Breast epithelium (tissue), 4 donors: Measurements from ENCODE around the gene PLSCR3. TPM values are rescaled to one million over a fixed set of nuclear protein-coding genes. Genes with fewer than 3 reads are reported as not detected.

Experiments used
- DNase-seq, 2 donors: peaks; one replicate each; pipeline ENCODE4 v3.0.0-alpha.2; 2019; ENCODE audit warnings: low spot score in 2 of 2
- H3K27ac ChIP-seq, 2 donors: fragments of 200-600 bp; sonication (generic) in 1 of 2; one replicate each; pipeline ENCODE4 v1.5.1; 2016 to 2019; ENCODE audit warnings: mild to moderate bottlenecking in 1 of 2
- H3K27me3 ChIP-seq, 2 donors: fragments of 200-600 bp; sonication (generic) in 1 of 2; one replicate each; pipeline versions ENCODE4 v1.5.1 to v1.6.0; 2017 to 2019; ENCODE audit warnings: control low read depth in 1 of 2, mild to moderate bottlenecking in 1 of 2
- H3K36me3 ChIP-seq: fragments of 200-600 bp; one replicate; pipeline ENCODE4 v1.5.1; 2019
- H3K4me1 ChIP-seq, 2 donors: fragments of 200-600 bp; sonication (generic); one replicate each; pipeline ENCODE4 v1.5.1; 2016 to 2019; ENCODE audit warnings: control low read depth in 1 of 2
- H3K4me3 ChIP-seq, 3 donors: fragments of 200-600 bp; sonication (generic); 1 replicate in 2 of 3; 2 replicates in 1 of 3; pipeline ENCODE4 v1.5.1; 2016 to 2019; ENCODE audit warnings: mild to moderate bottlenecking in 3 of 3, moderate library complexity in 2 of 3
- H3K9me3 ChIP-seq, 2 donors: fragments of 200-600 bp; sonication (generic) in 1 of 2; one replicate each; pipeline ENCODE4 v1.5.1; 2016 to 2019; ENCODE audit warnings: control low read depth in 1 of 2
- POLR2A ChIP-seq: fragments of 450-650 bp; IDR thresholded peaks from one replicate; pipeline ENCODE4 v1.6.1; 2016; ENCODE audit warnings: antibody characterized with exemption, mild to moderate bottlenecking, moderate library complexity
- POLR2AphosphoS5 ChIP-seq, 3 donors: sonication (generic); formaldehyde crosslinking; IDR thresholded peaks; one replicate each; pipeline ENCODE4 v1.6.1; 2017; ENCODE audit warnings: antibody characterized with exemption in 3 of 3
- intact Hi-C: fragments of 100-400 bp; cut with DNase I; formaldehyde crosslinking; loops from one replicate; pipeline ENCODE4 v1.15.1; 2023; ENCODE audit warnings: low total_unique reads
- total RNA-seq, 3 donors: library from RNA; depleted of rRNA; stranded (reverse); fragments of >200 nt; gene quantifications; one replicate each; pipeline ENCODE4 v1.1.0, GENCODE V29; 2016
- TF ChIP-seq, protein P1 (sequence below), 3 donors: fragments of 450-650 bp; IDR thresholded peaks; one replicate each; pipeline ENCODE4 v1.5.1; 2016 to 2017; ENCODE audit warnings: antibody characterized with exemption in 3 of 3, mild to moderate bottlenecking in 3 of 3, moderate library complexity in 3 of 3

PLSCR3 gene
- total RNA-seq, 3 donors from 2014 or later: 16.0 to 24.3 (median 19.0) TPM

DNA sequence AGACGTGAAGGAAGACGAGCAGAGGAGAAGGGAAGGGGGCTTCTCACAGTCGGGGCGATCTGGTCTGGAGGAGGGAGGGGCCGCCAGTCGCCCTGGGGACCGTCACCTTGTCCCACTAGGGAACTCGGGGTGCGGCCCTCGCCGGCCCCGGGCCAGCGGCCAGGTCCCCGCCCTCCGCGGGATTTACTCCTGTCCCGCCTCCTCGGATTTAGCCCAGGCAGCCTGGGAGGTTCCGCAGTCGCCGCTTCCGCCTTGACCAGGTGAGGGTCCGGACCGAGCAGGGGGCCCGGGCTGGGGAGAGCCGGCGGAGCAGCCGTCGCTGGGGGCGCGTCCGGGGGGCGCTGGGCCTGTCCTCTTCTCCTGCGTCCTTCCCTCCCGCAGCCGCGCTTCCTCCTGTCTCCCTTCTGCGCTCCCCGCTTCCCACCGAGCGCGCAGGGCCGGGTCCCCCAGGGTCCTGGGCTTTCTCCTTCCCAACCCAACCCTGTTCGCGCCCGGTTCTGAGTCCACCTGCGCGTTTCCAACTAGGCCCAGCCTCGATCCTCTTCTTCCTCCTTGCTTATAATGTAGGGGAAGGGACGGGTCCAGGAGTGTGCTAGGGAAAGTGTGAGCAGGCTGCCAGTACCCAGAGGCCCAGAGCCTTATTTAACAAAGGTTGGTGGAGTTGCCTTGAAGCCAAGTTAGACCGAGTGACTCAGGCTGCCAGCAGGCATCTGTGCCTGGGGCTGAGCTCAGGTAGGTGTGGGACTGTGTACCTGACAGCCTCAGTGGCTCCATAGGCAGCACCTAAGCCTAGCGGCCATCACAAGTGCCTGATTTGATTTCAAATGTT, 13.3 kb downstream of the PLSCR3 start, which contains the start of gene TNK1:
Gene TNK1, plus strand, starts transcription at position 235 of the 829 bp plus-strand sequence. CDS start 1,838 bp downstream, outside the sequence.
- Histone ChIP-seq H3K9me3 (no peaks in the 10 kb centered on the region), H3K4me1 (peaks cover 0 to 4% of the 10 kb centered on the region in 2 donors), H3K27ac (peak within 1 kb of the TSS; percentile 87 to 88), H3K4me3 (peak within 1 kb of the TSS; percentile 50 to 82 (median 75)), H3K36me3 (no peaks in the 10 kb centered on the region), H3K27me3 (no peaks in the 10 kb centered on the region)
- DNase-seq: peak; percentile 69 to 84
- intact Hi-C loops: no loop called here
- peak in 1 of 3 donors; percentile 59 for TF ChIP-seq POLR2AphosphoS5 (IDR thresholded peaks at IDR 0.05)
- peak; percentile 71 for TF ChIP-seq POLR2A
- TF ChIP-seq, protein P1, sequence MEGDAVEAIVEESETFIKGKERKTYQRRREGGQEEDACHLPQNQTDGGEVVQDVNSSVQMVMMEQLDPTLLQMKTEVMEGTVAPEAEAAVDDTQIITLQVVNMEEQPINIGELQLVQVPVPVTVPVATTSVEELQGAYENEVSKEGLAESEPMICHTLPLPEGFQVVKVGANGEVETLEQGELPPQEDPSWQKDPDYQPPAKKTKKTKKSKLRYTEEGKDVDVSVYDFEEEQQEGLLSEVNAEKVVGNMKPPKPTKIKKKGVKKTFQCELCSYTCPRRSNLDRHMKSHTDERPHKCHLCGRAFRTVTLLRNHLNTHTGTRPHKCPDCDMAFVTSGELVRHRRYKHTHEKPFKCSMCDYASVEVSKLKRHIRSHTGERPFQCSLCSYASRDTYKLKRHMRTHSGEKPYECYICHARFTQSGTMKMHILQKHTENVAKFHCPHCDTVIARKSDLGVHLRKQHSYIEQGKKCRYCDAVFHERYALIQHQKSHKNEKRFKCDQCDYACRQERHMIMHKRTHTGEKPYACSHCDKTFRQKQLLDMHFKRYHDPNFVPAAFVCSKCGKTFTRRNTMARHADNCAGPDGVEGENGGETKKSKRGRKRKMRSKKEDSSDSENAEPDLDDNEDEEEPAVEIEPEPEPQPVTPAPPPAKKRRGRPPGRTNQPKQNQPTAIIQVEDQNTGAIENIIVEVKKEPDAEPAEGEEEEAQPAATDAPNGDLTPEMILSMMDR (IDR thresholded peaks at IDR 0.05): peak in 1 of 3 donors; percentile 11

GRCh38 chr17:7380321-7380720, 14.0 kb downstream of the PLSCR3 start:
- peak; percentile 74 to 89 for DNase-seq
- Histone ChIP-seq H3K4me1 (peaks cover 0 to 4% of the 10 kb centered on the region in 2 donors), H3K4me3 (peak overlapping the region; percentile 50 to 82 (median 75)), H3K36me3 (no peaks in the 10 kb centered on the region), H3K27ac (peak overlapping the region; percentile 87 to 88), H3K9me3 (no peaks in the 10 kb centered on the region), H3K27me3 (no peaks in the 10 kb centered on the region)
- intact Hi-C loops: no loop called here
- TF ChIP-seq POLR2AphosphoS5 (IDR thresholded peaks at IDR 0.05): no peak

- no peaks in the 10 kb centered on the region for H3K27me3 ChIP-seq
- DNase-seq: no peak
- no peak overlapping the region for H3K27ac ChIP-seq
- no peaks in the 10 kb centered on the region for H3K36me3 ChIP-seq
- H3K9me3 ChIP-seq: no peaks in the 10 kb centered on the region
- intact Hi-C loops: no loop called here
- TF ChIP-seq, protein P1 (IDR thresholded peaks at IDR 0.05): no peak
- no peak overlapping the region for H3K4me3 ChIP-seq
- H3K4me1 ChIP-seq: peaks cover 0 to 4% of the 10 kb centered on the region in 2 donors
These were observed 15.2 kb downstream of the PLSCR3 start for GRCh38 chr17:7379134-7379533.

DNA sequence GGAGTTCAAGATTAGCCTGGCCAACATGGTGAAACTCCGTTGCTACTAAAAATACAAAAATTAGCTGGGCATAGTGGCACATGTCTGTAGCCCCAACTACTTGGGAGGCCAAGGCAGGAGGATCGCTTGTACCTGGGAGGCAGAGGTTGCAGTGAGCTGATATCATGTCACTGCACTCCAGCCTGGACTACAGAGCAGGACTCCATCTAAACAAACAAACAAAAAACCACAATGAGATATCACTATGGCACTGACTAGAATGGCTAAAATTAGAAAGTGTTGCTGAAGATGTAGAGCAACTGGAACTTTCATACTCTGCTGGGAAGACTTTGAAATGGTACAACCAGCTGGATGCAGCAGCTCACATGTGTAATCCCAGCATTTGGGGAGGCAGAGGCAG, 20.0 kb downstream of the PLSCR3 start:
- TF ChIP-seq POLR2AphosphoS5 (IDR thresholded peaks at IDR 0.05): no peak
- no peak for TF ChIP-seq POLR2A
- TF ChIP-seq, protein P1 (IDR thresholded peaks at IDR 0.05): no peak
- Histone ChIP-seq H3K36me3 (no peaks in the 10 kb centered on the region), H3K27ac (no peak overlapping the region), H3K4me3 (no peak overlapping the region), H3K9me3 (no peaks in the 10 kb centered on the region), H3K27me3 (no peaks in the 10 kb centered on the region), H3K4me1 (no peaks in the 10 kb centered on the region)
- intact Hi-C loops: no loop called here
- no peak for DNase-seq

GRCh38 chr17:7370853-7371252, 23.5 kb downstream of the PLSCR3 start:
- TF ChIP-seq POLR2A: no peak
- no peak for TF ChIP-seq POLR2AphosphoS5 (IDR thresholded peaks at IDR 0.05)
- TF ChIP-seq, protein P1 (IDR thresholded peaks at IDR 0.05): no peak
- intact Hi-C loops: no loop called here

More at GRCh38 chr17:7370853-7371252, 23.5 kb downstream of the PLSCR3 start:
- no peak overlapping the region for H3K27ac ChIP-seq
- H3K9me3 ChIP-seq: no peaks in the 10 kb centered on the region
- DNase-seq: no peak
- no peak overlapping the region for H3K4me3 ChIP-seq
- no peaks in the 10 kb centered on the region for H3K4me1 ChIP-seq
- H3K27me3 ChIP-seq: no peaks in the 10 kb centered on the region
- H3K36me3 ChIP-seq: no peaks in the 10 kb centered on the region
